MM.1S (cell line): ENCODE results near the gene LTBP3.

Experiments used
- DNase-seq: peaks from one replicate; pipeline ENCODE4 v3.0.0-alpha.2; 2015
- H2AFZ ChIP-seq: fragments of 300-600 bp; sonication (generic); 2 replicates; pipeline ENCODE4 v1.6.0; 2016; ENCODE audit warnings: antibody characterized with exemption, low read length
- H3F3A ChIP-seq: fragments of 300-600 bp; sonication (generic); 2 replicates; pipeline ENCODE4 v1.6.1; 2016; ENCODE audit warnings: mild to moderate bottlenecking, antibody characterized with exemption, low read length, moderate library complexity, mixed read lengths; ENCODE audit not compliant: insufficient read depth
- H3K27ac ChIP-seq: fragments of 300-600 bp; sonication (generic); 2 replicates; pipeline ENCODE4 v1.5.1; 2016; ENCODE audit warnings: mild to moderate bottlenecking, low read length
- H3K27me3 ChIP-seq: fragments of 300-600 bp; sonication (generic); replicated peaks from 2 replicates; pipeline ENCODE4 v1.6.0; 2016; ENCODE audit warnings: low read length; ENCODE audit not compliant: insufficient read depth
- H3K36me3 ChIP-seq: fragments of 300-600 bp; sonication (generic); replicated peaks from 2 replicates; pipeline ENCODE4 v1.6.1; 2016; ENCODE audit warnings: mild to moderate bottlenecking, low read length, mixed read lengths; ENCODE audit not compliant: insufficient read depth
- H3K4me1 ChIP-seq: fragments of 300-600 bp; sonication (generic); 2 replicates; pipeline ENCODE4 v1.6.1; 2016; ENCODE audit warnings: low read length, mixed read lengths
- H3K4me2 ChIP-seq: fragments of 300-600 bp; sonication (generic); 2 replicates; pipeline ENCODE4 v1.6.0; 2016; ENCODE audit warnings: low read depth, low read length
- H3K4me3 ChIP-seq: fragments of 300-600 bp; sonication (generic); 2 replicates; pipeline ENCODE4 v1.5.1; 2016; ENCODE audit warnings: low read length, mixed read lengths
- H3K79me2 ChIP-seq: fragments of 300-600 bp; sonication (generic); 2 replicates; pipeline ENCODE4 v1.6.1; 2016; ENCODE audit warnings: mixed run types, low read length, mixed read lengths
- H3K9ac ChIP-seq: fragments of 300-600 bp; sonication (generic); 2 replicates; pipeline ENCODE4 v1.6.1; 2016; ENCODE audit warnings: low read length, mixed read lengths
- H3K9me2 ChIP-seq: fragments of 300-600 bp; sonication (generic); replicated peaks from 2 replicates; pipeline ENCODE4 v1.6.1; 2016; ENCODE audit warnings: mild to moderate bottlenecking, low read length, mixed read lengths; ENCODE audit not compliant: insufficient read depth
- H3K9me3 ChIP-seq: fragments of 300-600 bp; sonication (generic); replicated peaks from 2 replicates; pipeline ENCODE4 v1.6.1; 2016; ENCODE audit warnings: mild to moderate bottlenecking, low read length, mixed read lengths; ENCODE audit not compliant: insufficient read depth
- H4K20me1 ChIP-seq: fragments of 300-600 bp; sonication (generic); 2 replicates; pipeline ENCODE4 v1.6.1; 2016; ENCODE audit warnings: mild to moderate bottlenecking, low read length, moderate library complexity, mixed read lengths; ENCODE audit not compliant: insufficient read depth
- EZH2 ChIP-seq: fragments of 300-600 bp; sonication (generic); optimal IDR thresholded peaks from 2 replicates; pipeline ENCODE3; 2017; ENCODE audit warnings: low read depth, mild to moderate bottlenecking, antibody characterized with exemption, low read length, mixed read lengths
- EZH2phosphoT487 ChIP-seq: fragments of 300-600 bp; sonication (generic); IDR thresholded peaks from 2 replicates; pipeline ENCODE4 v1.6.1; 2018; ENCODE audit warnings: antibody characterized with exemption, low read length
- TF ChIP-seq, protein P1 (sequence below): fragments of 300-600 bp; sonication (generic); IDR thresholded peaks from 2 replicates; pipeline ENCODE4 v1.5.1; 2016; ENCODE audit warnings: antibody characterized with exemption, low read length, mixed read lengths

The LTBP3 gene

DNA sequence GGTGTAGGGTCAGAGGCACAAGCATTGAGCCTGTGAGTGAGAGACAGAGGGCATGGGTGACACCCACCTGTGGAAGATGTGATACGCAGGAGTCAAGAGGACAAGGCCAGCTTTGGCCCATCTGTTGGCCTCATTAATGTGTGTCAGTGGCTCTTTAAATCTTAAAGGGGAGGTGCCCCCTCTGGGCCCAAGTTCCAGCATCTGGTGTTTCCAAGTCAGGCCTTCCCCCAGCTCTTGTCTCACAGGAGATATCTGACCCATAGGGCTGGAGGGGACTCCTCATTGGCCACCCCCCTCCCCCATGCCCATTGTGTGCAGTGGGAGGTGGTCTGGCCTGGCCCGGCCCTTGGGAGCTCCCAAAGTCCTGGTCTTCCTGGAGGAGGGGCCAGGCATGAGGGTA lies 28.5 kb upstream of the LTBP3 start:
- Histone ChIP-seq H3K27me3 (no peaks in the 10 kb centered on the region), H3K27ac (peak overlapping the region; percentile 99; the same call in 1 of the 2 replicates), H2AFZ (no peak overlapping the region), H3K4me1 (peaks cover 33% of the 10 kb centered on the region), H3K9me2 (no peaks in the 10 kb centered on the region), H3K36me3 (no peaks in the 10 kb centered on the region), H3K79me2 (peaks cover 17% of the 10 kb centered on the region), H3K9me3 (no peaks in the 10 kb centered on the region), H3K4me3 (no peak overlapping the region), H3F3A (peaks cover 32% of the 10 kb centered on the region), H3K9ac (0 out of 2 replicates have a peak overlapping the region, but pooled peaks have one; percentile 83), H3K4me2 (peak overlapping the region; percentile 95), H4K20me1 (no peaks in the 10 kb centered on the region)
- DNase-seq: peak; percentile 29
- TF ChIP-seq EZH2phosphoT487 (no peak), EZH2 (no peak)
- TF ChIP-seq, protein P1, sequence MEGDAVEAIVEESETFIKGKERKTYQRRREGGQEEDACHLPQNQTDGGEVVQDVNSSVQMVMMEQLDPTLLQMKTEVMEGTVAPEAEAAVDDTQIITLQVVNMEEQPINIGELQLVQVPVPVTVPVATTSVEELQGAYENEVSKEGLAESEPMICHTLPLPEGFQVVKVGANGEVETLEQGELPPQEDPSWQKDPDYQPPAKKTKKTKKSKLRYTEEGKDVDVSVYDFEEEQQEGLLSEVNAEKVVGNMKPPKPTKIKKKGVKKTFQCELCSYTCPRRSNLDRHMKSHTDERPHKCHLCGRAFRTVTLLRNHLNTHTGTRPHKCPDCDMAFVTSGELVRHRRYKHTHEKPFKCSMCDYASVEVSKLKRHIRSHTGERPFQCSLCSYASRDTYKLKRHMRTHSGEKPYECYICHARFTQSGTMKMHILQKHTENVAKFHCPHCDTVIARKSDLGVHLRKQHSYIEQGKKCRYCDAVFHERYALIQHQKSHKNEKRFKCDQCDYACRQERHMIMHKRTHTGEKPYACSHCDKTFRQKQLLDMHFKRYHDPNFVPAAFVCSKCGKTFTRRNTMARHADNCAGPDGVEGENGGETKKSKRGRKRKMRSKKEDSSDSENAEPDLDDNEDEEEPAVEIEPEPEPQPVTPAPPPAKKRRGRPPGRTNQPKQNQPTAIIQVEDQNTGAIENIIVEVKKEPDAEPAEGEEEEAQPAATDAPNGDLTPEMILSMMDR: no peak

DNA sequence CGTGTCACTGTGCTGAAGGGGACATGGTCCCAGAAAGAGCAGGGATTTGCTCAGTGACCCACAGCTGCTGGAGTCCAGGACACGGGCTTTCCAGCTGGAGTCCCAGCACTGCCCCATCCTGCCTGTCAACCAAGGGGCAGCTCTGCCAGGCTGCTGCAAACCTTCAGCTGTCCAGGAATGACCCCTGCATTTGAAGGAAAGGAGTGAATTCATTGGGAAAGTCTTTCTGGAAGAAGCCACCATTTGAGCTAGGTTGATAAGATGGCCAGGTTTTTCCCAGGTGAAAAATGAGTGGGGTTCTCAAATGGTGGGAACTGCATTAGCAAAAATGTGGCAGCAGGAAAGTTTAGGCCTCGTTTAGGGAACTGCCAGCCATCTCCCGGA lies 28.1 kb upstream of the LTBP3 start:
- Histone ChIP-seq H3K9ac (no peak overlapping the region), H3K4me3 (no peak overlapping the region), H3K36me3 (no peaks in the 10 kb centered on the region), H3K27ac (peak overlapping the region; percentile 99; the same call in 1 of the 2 replicates), H3K4me1 (peaks cover 33% of the 10 kb centered on the region), H4K20me1 (no peaks in the 10 kb centered on the region), H3K9me2 (no peaks in the 10 kb centered on the region), H3K9me3 (no peaks in the 10 kb centered on the region), H3K4me2 (peak overlapping the region; percentile 95; the same call in 1 of the 2 replicates), H2AFZ (no peak overlapping the region), H3K79me2 (peaks cover 18% of the 10 kb centered on the region), H3K27me3 (no peaks in the 10 kb centered on the region), H3F3A (peaks cover 32% of the 10 kb centered on the region)
- TF ChIP-seq EZH2phosphoT487: no peak
- no peak for DNase-seq

DNA sequence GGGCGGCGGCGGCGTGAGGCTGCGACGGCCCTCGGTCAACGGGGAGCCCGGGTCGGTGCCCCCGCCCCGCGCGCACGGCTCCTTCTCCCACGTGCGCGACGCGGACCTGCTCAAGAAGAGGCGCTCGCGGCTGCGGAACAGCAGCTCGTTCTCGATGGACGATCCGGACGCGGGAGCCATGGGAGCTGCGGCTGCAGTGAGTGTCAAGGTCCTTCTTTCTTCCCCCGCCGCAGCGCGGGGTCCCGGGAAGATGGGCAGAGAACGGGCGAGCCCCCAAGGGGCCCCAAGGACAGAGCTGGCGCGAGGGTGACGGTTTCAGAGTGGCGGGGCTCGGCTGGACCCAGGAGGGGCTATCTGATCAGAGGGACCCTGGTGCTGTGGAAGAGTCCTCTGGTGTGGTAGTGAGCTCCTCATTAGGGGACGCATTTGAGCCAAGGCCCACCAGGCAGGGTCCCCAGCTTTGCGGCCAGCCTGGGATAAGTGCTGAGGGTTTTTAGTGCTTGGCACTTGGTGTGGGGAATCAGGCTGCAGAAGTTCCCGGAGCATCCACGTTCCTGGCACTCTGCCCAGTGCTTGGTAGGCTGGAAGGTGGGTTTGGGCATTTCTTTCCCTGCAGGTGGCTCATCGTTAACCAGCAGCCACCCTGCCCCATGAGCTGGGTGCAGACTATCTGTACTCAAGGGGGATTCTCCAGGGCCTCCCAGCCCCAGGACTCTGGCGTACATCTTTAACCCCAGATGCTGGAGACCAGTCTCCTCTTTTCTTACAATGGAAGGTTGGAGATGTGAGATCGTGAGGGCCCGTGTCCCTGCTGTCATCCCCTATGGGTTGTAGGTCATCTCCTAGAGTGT lies 27.5 kb upstream of the LTBP3 start:
- Histone ChIP-seq H3K4me1 (peaks cover 33% of the 10 kb centered on the region), H3K27me3 (no peaks in the 10 kb centered on the region), H3K27ac (peak overlapping the region; percentile 99; the same call in 1 of the 2 replicates), H3K36me3 (no peaks in the 10 kb centered on the region), H3K9ac (no peak overlapping the region), H3K4me2 (no peak overlapping the region; the same call in 1 of the 2 replicates), H3K4me3 (no peak overlapping the region), H3K79me2 (peaks cover 23% of the 10 kb centered on the region), H3K9me3 (no peaks in the 10 kb centered on the region), H3F3A (peaks cover 32% of the 10 kb centered on the region), H3K9me2 (no peaks in the 10 kb centered on the region), H4K20me1 (no peaks in the 10 kb centered on the region), H2AFZ (no peak overlapping the region)
- TF ChIP-seq, protein P1: no peak
- no peak for DNase-seq

DNA sequence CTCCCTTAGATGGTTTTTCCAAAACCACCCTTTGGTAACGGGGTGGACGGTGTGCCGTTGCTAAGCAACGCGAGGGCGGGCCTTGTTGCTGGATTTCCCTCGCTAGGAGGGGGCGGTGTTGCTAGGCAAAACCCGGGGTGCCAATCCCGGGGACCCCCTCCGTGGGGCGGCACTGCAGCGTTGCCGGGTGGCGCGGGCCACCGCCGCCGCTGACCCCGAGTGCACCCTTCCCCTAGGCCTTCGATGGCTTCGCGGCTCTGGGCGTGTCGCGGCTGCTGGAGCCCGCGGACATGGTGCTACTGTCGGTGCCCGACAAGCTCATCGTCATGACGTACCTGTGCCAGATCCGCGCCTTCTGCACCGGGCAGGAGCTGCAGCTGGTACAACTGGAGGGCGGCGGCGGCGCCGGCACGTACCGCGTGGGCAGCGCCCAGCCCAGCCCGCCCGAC lies 26.6 kb upstream of the LTBP3 start:
- no peaks in the 10 kb centered on the region for H3K27me3 ChIP-seq
- H3K4me3 ChIP-seq: no peak overlapping the region
- TF ChIP-seq EZH2: no peak
- TF ChIP-seq, protein P1: no peak
- no peak for TF ChIP-seq EZH2phosphoT487
- peaks cover 30% of the 10 kb centered on the region for H3K79me2 ChIP-seq
- peaks cover 33% of the 10 kb centered on the region for H3K4me1 ChIP-seq
- no peaks in the 10 kb centered on the region for H3K9me3 ChIP-seq
- H3F3A ChIP-seq: peaks cover 32% of the 10 kb centered on the region
- H3K36me3 ChIP-seq: no peaks in the 10 kb centered on the region
- no peaks in the 10 kb centered on the region for H3K9me2 ChIP-seq
- H2AFZ ChIP-seq: no peak overlapping the region
- H3K4me2 ChIP-seq: no peak overlapping the region
- DNase-seq: no peak
- no peaks in the 10 kb centered on the region for H4K20me1 ChIP-seq
- no peak overlapping the region for H3K9ac ChIP-seq
- H3K27ac ChIP-seq: no peak overlapping the region
